Inferior parietal cortex (tissue), 1 donor: ENCODE data around the gene CARS1.
A peak's percentile ranks its signal among the peaks of the same experiment; 100 is the strongest.

Experiments used
- DNase-seq: peaks from one replicate; pipeline ENCODE4 v3.0.0-alpha.2; 2016; ENCODE audit errors: extremely low spot score

The CARS1 gene

GRCh38 chr11:3009481-3009880, 47.7 kb downstream of the CARS1 start:
- no peak for DNase-seq

DNA sequence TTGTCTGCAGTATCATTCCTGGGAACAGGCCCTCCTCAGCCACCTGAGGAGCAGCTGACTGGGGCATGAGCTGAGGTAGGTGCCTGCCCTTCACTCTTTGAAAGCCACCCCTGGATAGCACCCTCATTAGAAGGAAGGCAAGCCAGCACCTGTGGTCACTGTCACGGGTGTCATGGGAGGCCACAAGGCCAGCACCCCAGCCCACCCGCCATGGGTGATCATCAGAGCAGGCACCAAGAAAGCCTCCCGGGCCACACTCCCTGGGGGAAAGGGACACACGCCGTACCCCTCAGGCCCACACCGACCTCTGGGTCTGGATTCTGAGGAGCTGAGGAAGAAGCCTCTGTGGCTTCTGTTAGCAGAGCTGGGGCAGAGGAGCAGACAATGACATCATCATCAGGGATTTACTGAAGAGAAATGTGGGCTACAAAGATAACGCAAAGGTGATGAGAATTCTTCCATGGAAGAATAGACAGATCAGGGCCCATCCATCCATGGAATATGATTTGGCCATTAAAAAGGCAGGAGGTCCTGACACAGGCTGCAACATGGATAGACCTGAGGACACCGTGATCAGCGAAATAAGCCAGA, 48.4 kb downstream of the CARS1 start:
- no peak for DNase-seq

- no peak for DNase-seq
Observed at GRCh38 chr11:3007404-3008010, 49.7 kb downstream of the CARS1 start.

- no peak for DNase-seq
Observed at GRCh38 chr11:3006505-3007260, 50.5 kb downstream of the CARS1 start.

DNA sequence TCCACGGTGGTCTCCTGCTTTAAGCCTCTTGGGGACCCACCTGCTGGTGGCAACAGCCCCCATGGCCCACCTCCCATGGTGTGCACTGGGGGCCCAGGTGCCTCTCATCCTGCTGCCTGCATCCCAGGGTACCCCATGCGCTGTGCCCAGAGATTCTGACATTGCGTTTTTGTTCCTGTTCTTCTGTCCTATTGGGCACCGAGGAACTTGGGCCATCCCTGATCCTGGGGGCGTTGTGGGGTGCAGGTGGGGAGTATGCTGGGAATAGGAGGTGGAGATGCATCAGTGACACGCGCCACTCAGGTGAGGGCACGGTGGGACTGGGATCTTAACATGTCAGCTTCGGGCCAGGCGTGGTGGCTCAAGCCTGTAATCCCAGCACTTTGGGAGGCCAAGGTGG, 52.7 kb downstream of the CARS1 start:
- no peak for DNase-seq

GRCh38 chr11:3003396-3004231, 53.6 kb downstream of the CARS1 start:
- no peak for DNase-seq

DNA sequence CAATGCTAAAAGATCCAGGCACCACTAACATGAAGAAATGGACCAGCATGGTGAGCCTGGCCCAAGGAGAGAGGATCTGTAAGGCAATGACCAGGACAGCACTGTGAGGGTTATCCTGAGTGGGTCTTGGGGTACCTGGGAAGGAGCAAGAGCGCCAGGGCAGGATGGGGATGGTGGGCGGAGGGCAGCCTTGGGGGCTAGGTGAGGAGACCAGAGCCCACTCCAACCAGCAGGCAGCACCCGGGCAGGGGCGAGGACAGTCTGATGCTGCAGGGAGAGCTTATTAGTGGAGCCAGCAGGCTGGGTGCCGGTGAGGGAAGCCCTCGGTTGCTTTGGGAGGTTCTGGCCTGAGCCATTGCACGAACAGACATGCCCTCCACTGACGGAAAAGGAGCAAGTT, 54.4 kb downstream of the CARS1 start:
- no peak for DNase-seq

DNA sequence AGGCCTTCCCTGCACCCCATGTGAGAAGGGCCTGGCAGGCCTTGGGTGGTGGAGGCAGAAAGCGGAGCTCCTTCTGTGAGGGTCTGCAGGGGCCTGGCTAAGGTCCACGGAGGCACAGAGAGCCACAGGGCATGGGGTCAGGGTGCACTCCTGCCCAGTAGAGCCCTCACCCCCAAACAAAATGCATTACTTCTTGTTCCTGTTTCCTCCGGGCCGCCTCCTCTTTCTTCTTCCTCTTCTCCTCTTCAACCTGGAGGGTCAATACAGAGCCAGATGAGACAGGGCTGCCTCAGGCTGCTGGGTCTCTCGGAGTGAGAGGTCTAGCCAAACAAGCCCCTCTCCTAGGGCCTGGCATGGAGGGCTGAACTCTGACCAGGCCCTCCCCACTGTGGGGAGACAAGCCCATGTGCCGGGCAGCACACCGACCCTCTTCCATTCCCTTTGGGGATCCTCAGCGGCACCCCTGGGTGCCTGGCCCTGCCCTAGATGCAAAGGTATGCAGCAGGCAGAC, 54.8 kb downstream of the CARS1 start:
- DNase-seq, result no peak

GRCh38 chr11:3001496-3001895, 55.7 kb downstream of the CARS1 start:
- peak; percentile 54 for DNase-seq

DNA sequence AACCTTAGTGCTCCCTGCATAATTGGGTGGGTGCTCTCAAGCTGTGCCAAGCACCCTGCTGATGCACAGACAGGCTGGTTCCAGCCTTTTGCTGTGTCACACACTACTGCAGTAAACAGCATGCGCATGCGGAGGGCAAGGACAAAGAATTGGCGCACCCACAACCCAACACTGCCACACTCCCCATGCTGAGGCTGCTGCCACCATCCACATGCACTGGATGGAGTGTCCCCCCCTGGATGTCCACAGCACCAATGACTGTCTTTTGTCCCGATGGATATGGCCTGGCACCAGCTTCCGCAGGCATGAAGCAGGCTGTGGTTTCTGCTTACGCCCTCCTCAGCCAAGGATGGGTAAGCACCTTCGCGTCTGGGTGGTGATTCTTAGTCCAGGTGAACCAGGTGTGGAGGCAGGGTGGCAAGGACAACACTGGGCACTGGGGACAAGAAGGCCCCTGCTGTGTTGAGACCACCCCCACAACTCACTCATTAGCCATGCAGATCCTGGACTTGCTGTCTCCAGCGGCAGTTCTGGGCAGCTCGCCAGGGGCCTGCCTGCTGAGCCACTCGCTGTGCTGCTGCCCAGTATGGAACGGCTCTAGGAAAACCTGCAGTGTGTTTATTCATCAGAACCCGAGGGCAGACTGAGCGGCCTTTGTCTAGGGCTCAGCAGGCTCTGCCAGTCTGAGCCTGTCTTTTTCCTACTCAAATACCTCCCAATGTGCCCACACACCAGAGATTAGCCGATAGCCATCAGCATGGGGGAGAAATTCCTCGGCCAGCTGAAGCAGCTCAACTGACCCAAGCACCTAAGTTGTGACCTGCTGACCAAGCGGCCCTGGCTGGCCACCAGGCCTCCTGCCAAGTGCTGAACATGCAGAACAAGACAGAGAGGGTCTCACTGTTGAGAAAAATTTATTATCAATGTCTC, 56.9 kb downstream of the CARS1 start:
- peak; percentile 89 for DNase-seq

GRCh38 chr11:2999464-2999998, 57.7 kb downstream of the CARS1 start:
- no peak for DNase-seq

DNA sequence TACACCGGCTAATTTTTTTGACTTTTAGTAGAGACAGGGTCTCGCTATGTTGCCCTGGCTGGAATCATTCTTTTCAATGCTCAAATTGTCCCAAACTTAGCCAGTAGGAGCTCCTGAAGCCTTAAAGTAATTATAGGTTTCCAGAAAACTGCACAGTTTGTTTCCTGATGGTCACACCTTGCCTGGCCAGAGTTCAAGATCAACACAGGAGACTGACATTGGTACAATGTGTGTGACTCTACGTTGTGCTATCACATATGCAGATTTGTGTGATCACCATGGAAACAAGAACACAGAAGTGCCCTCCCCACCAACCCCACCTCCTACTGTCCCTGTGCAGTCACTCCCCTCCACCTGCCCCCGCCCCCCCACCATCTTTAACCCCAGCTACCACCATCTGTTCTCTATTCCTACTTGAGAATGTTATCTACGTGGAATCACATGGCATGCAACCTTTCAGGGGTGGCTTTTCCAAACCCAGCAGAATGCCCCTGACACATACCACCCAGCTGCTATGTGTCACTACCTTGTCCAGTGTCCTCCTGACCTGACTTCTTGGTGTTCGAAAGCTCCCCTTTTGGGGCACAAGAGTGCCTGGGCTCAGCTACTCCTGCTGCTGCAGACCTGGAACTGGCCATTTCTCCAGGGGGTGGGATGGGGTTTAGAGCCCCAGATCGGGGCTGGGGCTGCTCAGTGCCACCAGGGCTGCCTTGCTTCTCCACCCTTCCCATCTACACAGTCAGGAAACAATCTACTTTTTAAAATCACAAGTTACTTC, 59.0 kb downstream of the CARS1 start:
- DNase-seq, result no peak

GRCh38 chr11:2997406-2997805, 59.8 kb downstream of the CARS1 start:
- DNase-seq, result no peak

DNA sequence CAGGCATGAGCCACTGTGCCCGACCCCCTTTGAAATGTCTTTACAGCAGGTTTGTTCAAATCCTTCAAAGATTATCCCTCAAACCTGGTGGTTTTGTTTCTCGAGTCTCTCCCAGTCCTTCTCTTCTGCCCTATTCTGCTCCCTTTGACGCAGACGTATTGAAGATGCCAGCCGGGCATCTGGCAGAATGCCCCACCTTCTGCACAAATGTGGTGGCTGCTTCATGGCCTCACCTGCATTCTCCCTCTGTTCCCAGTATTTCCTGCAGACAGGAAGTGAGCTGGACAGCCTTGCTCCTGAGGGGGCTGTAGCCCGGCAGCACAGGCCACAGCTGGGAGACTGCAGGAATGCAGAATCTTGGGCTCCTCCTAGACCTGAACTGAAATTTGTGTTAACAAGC, 60.2 kb downstream of the CARS1 start:
- no peak for DNase-seq

DNA sequence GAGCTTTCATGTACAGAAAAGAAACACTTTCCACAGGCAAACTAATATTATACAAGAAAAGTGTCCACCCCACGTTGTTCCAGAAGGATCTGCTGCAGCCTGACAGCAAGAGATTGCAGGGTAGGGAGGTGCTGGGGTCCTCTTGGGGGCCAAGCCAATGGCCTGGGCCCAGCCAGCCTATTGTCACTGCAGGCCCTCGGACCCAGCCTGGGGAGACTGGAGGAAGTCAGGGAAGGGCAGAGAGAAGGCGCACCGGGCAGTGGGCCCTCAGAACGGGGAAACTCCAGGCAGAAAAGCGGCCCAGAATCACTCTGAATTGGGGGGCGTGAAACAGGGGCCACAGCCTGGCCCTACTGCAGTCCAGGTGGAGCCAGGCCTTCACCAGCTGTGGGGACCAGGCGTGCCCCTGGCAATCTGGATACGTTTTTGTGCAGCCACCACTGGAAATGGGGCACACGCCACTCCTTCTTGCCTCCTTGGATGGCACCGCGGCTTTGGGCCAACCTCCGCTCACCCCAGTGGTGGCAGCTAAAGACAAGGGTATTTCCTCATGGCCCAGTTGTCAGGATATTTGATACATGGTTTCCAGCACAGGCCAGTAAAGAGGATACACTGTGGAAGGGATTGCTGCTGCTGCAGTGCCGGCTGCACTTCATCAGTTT, 61.2 kb downstream of the CARS1 start:
- DNase-seq, result no peak

GRCh38 chr11:2995031-2995561, 62.1 kb downstream of the CARS1 start:
- DNase-seq, result no peak

GRCh38 chr11:2994336-2994730, 62.9 kb downstream of the CARS1 start:
- no peak for DNase-seq

DNA sequence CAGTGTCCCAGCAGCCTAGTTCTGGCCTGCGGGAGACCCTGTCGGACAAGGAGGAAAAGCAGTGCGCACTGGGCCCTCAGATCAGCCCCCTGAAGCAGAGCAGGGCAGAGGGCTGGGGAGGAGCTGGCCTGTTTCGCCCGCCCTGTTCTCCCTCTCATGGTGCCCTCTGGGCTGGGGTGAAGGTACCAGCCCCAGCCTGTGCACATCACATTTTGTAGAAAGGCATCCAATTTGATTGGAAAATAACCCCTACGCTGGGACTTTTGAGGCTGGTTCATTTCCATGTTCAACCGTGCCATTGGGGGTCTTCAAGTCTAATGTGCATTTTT, 64.3 kb downstream of the CARS1 start:
- DNase-seq, result no peak
